ENCODE data around the gene PRR15.

DNA sequence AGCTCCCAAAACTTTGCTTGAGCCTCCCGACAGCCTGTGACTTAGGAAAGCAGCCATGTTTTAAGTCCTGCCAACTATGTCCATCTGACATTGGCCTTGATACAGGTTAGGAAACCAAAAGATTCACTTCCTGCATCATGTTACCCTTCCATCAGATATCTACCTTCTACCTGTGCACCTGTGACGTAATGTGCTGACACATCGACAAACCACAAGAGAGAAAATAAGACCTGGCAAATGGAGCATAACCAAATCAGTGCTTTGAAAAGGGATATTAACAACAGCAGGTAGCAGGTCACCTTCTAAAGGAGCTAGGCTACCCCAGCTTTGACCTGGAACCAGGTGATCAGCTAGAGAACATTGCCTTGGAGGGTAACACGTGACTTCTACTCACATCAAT, 14.8 kb upstream of the PRR15 start:
- TF ChIP-seq CTCF (IDR thresholded peaks at IDR 0.05) (no peak), POLR2AphosphoS5 (IDR thresholded peaks at IDR 0.05) (no peak), POLR2A (IDR thresholded peaks at IDR 0.05) (no peak)
